Smooth muscle cell (in vitro differentiated cells): ENCODE measurements around the gene TIMM50. TPM values are rescaled to one million over a fixed set of nuclear protein-coding genes. Genes with fewer than 3 reads are reported as not detected.

ENCODE experiments used
- DNase-seq: peaks from one replicate; lab custom pipeline; 2025; ENCODE audit not compliant: unreplicated experiment; lab: John Stamatoyannopoulos, UW
- H2AFZ ChIP-seq: fragments of 200-600 bp; sonication (generic); 2 replicates; pipeline ENCODE4 v1.6.0; 2016; ENCODE audit warnings: antibody characterized with exemption, low read depth, mild to moderate bottlenecking
- H3F3A ChIP-seq: fragments of 200-600 bp; sonication (generic); 2 replicates; pipeline ENCODE4 v1.6.0; 2017; ENCODE audit warnings: antibody characterized with exemption, low read depth
- H3K27ac ChIP-seq: fragments of 200-600 bp; sonication (generic); 2 replicates; pipeline ENCODE4 v1.5.1; 2016; ENCODE audit warnings: low read depth, mild to moderate bottlenecking
- H3K27me3 ChIP-seq: fragments of 200-600 bp; sonication (generic); 2 replicates; pipeline ENCODE4 v1.6.1; 2016; ENCODE audit warnings: low read depth, mild to moderate bottlenecking
- H3K36me3 ChIP-seq: fragments of 200-600 bp; sonication (generic); 2 replicates; pipeline ENCODE4 v1.5.1; 2016; ENCODE audit warnings: low read depth
- H3K4me1 ChIP-seq: fragments of 200-600 bp; sonication (generic); 2 replicates; pipeline ENCODE4 v1.5.1; 2016; ENCODE audit warnings: low read depth
- H3K4me2 ChIP-seq: fragments of 200-600 bp; sonication (generic); 2 replicates; pipeline ENCODE4 v1.6.0; 2016; ENCODE audit warnings: mild to moderate bottlenecking
- H3K4me3 ChIP-seq: fragments of 200-600 bp; sonication (generic); 2 replicates; pipeline ENCODE4 v1.5.1; 2016; ENCODE audit warnings: mild to moderate bottlenecking
- H3K79me2 ChIP-seq: fragments of 200-600 bp; sonication (generic); 2 replicates; pipeline ENCODE4 v1.6.0; 2016; ENCODE audit warnings: low read depth, mild to moderate bottlenecking
- H3K9ac ChIP-seq: fragments of 200-600 bp; sonication (generic); 2 replicates; pipeline ENCODE4 v1.6.0; 2016; ENCODE audit warnings: low read depth
- H3K9me3 ChIP-seq: fragments of 200-600 bp; sonication (generic); replicated peaks from 2 replicates; pipeline ENCODE4 v1.5.1; 2016; ENCODE audit warnings: low read depth
- H4K20me1 ChIP-seq: fragments of 200-600 bp; sonication (generic); 2 replicates; pipeline ENCODE4 v1.6.0; 2016; ENCODE audit warnings: low read depth
- WGBS: methylation state at CpG from one replicate; pipeline ENCODE4 v1.1.7; 2016; ENCODE audit warnings: low lambda C conversion rate; 5-methylcytosine and 5-hydroxymethylcytosine counted together
- polyA plus RNA-seq: library from polyadenylated mRNA; unstranded; fragments of >200 nt; fragmentation: Nextera tagmentation; extraction: Ambion mirVana; gene quantifications from 2 replicates; pipeline ENCODE4 v1.2.1, GENCODE V29; 2016
- total RNA-seq: library from RNA; depleted of rRNA; stranded (reverse); fragments of >200 nt; gene quantifications from 2 replicates; pipeline ENCODE4 v1.2.3, GENCODE V29; 2014
- TF ChIP-seq, protein P1 (sequence below): fragments of 200-600 bp; sonication (generic); IDR thresholded peaks from 2 replicates; pipeline ENCODE4 v1.5.1; 2017; ENCODE audit warnings: borderline replicate concordance, mild to moderate bottlenecking, antibody characterized with exemption; ENCODE audit not compliant: insufficient read depth, poor library complexity, severe bottlenecking

The TIMM50 gene
- total and polyA plus RNA-seq, 2 experiments from 2014 or later, result 66.1 to 108 TPM

GRCh38 chr19:39469567-39469966, 11.1 kb upstream of the TIMM50 start:
- Histone ChIP-seq H3K9ac (no peak overlapping the region), H3K36me3 (no peaks in the 10 kb centered on the region)
- 92% methylated on average over 6 of the region's 6 CpGs for WGBS

GRCh38 chr19:39470724-39471339, 9.8 kb upstream of the TIMM50 start:
- DNase-seq, result no peak
- WGBS, result 79% methylated on average over 7 of the region's 7 CpGs

More at GRCh38 chr19:39469567-39469966, 11.1 kb upstream of the TIMM50 start:
- Histone ChIP-seq H2AFZ (no peak overlapping the region), H3K79me2 (peaks cover under 1% of the 10 kb centered on the region), H3K27ac (no peak overlapping the region), H3K27me3 (no peaks in the 10 kb centered on the region), H3K4me2 (no peak overlapping the region), H4K20me1 (peaks cover 34% of the 10 kb centered on the region), H3K4me1 (no peaks in the 10 kb centered on the region), H3F3A (peaks cover 1% of the 10 kb centered on the region), H3K4me3 (no peak overlapping the region), H3K9me3 (no peaks in the 10 kb centered on the region)
- DNase-seq, result no peak
- TF ChIP-seq, protein P1, sequence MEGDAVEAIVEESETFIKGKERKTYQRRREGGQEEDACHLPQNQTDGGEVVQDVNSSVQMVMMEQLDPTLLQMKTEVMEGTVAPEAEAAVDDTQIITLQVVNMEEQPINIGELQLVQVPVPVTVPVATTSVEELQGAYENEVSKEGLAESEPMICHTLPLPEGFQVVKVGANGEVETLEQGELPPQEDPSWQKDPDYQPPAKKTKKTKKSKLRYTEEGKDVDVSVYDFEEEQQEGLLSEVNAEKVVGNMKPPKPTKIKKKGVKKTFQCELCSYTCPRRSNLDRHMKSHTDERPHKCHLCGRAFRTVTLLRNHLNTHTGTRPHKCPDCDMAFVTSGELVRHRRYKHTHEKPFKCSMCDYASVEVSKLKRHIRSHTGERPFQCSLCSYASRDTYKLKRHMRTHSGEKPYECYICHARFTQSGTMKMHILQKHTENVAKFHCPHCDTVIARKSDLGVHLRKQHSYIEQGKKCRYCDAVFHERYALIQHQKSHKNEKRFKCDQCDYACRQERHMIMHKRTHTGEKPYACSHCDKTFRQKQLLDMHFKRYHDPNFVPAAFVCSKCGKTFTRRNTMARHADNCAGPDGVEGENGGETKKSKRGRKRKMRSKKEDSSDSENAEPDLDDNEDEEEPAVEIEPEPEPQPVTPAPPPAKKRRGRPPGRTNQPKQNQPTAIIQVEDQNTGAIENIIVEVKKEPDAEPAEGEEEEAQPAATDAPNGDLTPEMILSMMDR, result no peak

GRCh38 chr19:39471756-39472536, 8.7 kb upstream of the TIMM50 start:
- Histone ChIP-seq H3K4me1 (no peaks in the 10 kb centered on the region), H3K27ac (no peak overlapping the region), H3K9ac (no peak overlapping the region), H3F3A (peaks cover 5% of the 10 kb centered on the region), H3K9me3 (no peaks in the 10 kb centered on the region), H3K4me3 (no peak overlapping the region), H3K79me2 (no peaks in the 10 kb centered on the region), H4K20me1 (peaks cover 12% of the 10 kb centered on the region), H3K4me2 (no peak overlapping the region), H3K36me3 (no peaks in the 10 kb centered on the region), H2AFZ (no peak overlapping the region), H3K27me3 (no peaks in the 10 kb centered on the region)
- TF ChIP-seq, protein P1, result no peak
- WGBS, result 83% methylated on average over 8 of the region's 8 CpGs
- no peak for DNase-seq

More at GRCh38 chr19:39470724-39471339, 9.8 kb upstream of the TIMM50 start:
- Histone ChIP-seq H3K9me3 (no peaks in the 10 kb centered on the region), H3K4me2 (no peak overlapping the region), H3K4me3 (no peak overlapping the region), H3F3A (peaks cover 5% of the 10 kb centered on the region), H4K20me1 (peaks cover 21% of the 10 kb centered on the region), H3K4me1 (no peaks in the 10 kb centered on the region), H2AFZ (no peak overlapping the region), H3K27ac (no peak overlapping the region), H3K79me2 (no peaks in the 10 kb centered on the region), H3K36me3 (no peaks in the 10 kb centered on the region), H3K9ac (no peak overlapping the region), H3K27me3 (no peaks in the 10 kb centered on the region)
- TF ChIP-seq, protein P1, result no peak
